Superior temporal gyrus (tissue), 1 donor: ENCODE results near the gene MMP17.

Experiments used
- DNase-seq: peaks from one replicate; pipeline ENCODE4 v3.0.0-alpha.2; 2016; ENCODE audit errors: extremely low spot score

Gene MMP17

GRCh38 chr12:131827961-131828534 lies at the start of gene MMP17:
Gene MMP17 (plus strand): TSS chr12:131828393. CDS start chr12:131828495, 102 bp downstream.
- peak; percentile 31 for DNase-seq

- no peak for DNase-seq
These were observed 49.2 kb upstream of the MMP17 start for GRCh38 chr12:131779027-131779426.

- no peak for DNase-seq
These were observed 46.1 kb upstream of the MMP17 start for GRCh38 chr12:131782061-131782460.

GRCh38 chr12:131783915-131784541 lies 44.2 kb upstream of the MMP17 start:
- DNase-seq, result no peak

- DNase-seq, result peak; percentile 38
These were observed 43.1 kb upstream of the MMP17 start for GRCh38 chr12:131784909-131785762.

GRCh38 chr12:131785763-131786330 lies 42.3 kb upstream of the MMP17 start:
- DNase-seq, result peak; percentile 48

GRCh38 chr12:131786331-131786730 lies 41.9 kb upstream of the MMP17 start:
- DNase-seq, result no peak

- DNase-seq, result no peak
These were observed 41.0 kb upstream of the MMP17 start for GRCh38 chr12:131787143-131787660.

- DNase-seq, result no peak
These were observed 40.1 kb upstream of the MMP17 start for GRCh38 chr12:131788070-131788469.

- no peak for DNase-seq
These were observed 38.6 kb upstream of the MMP17 start for GRCh38 chr12:131789638-131790037.

GRCh38 chr12:131793243-131794022 lies 34.8 kb upstream of the MMP17 start:
- peak; percentile 61 for DNase-seq

- no peak for DNase-seq
These were observed 34.1 kb upstream of the MMP17 start for GRCh38 chr12:131794061-131794460.

GRCh38 chr12:131794573-131794972 lies 33.6 kb upstream of the MMP17 start:
- DNase-seq, result no peak

- no peak for DNase-seq
These were observed 33.1 kb upstream of the MMP17 start for GRCh38 chr12:131795064-131795463.

- no peak for DNase-seq
These were observed 32.3 kb upstream of the MMP17 start for GRCh38 chr12:131795690-131796410.

GRCh38 chr12:131796411-131796736 lies 31.8 kb upstream of the MMP17 start:
- DNase-seq, result no peak

- DNase-seq, result no peak
These were observed 31.2 kb upstream of the MMP17 start for GRCh38 chr12:131796754-131797587.

GRCh38 chr12:131797588-131797934 lies 30.6 kb upstream of the MMP17 start:
- no peak for DNase-seq

GRCh38 chr12:131799195-131799594 lies 29.0 kb upstream of the MMP17 start:
- no peak for DNase-seq
